ENCODE data around the gene SH2D4B.

SH2D4B gene

DNA sequence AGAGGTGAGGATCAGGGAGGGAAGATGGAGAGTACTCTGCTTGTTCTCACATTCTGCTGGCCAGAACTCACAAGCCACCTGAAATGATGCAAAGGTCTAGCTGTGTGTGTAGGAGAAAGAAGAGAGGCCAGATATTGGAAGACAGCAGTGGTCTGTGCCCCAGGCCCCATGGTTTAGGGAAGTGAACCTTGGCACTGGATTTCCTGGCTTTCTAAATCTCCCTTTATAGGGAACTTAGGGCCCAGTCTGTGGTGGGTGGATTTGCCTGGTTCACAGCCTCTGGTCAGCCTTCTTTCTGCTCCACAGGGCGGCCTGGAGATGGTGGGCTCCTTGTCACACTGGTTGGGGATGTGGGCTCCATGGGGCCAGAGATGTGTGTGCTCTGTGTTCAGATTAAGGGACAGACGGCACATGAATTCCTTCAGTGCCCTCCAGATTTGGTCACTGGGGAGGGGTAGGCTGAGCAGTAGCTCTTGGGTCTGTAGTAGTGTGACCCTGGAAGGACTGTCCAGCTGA, 9.5 kb upstream of the SH2D4B start:
- Histone ChIP-seq H3F3A (ENCODE audit: insufficient read depth, low read length) (no peaks in the 10 kb centered on the region), H3K36me3 (ENCODE audit: insufficient read depth, low read length) (no peaks in the 10 kb centered on the region), H3K4me1 (ENCODE audit: insufficient read depth, low read length, severe bottlenecking) (no peaks in the 10 kb centered on the region), H3K9me3 (ENCODE audit: low read length) (no peaks in the 10 kb centered on the region), H3K79me2 (ENCODE audit: insufficient read depth, low read length) (no peaks in the 10 kb centered on the region), H3K4me2 (ENCODE audit: low read length) (no peak overlapping the region), H3K9ac (ENCODE audit: low read length) (no peak overlapping the region), H3K27me3 (ENCODE audit: insufficient read depth, low read length) (no peaks in the 10 kb centered on the region), H2AFZ (ENCODE audit: low read length) (no peak overlapping the region), H4K20me1 (ENCODE audit: insufficient read depth, low read length) (no peaks in the 10 kb centered on the region), H3K9me2 (ENCODE audit: low read depth, low read length) (no peaks in the 10 kb centered on the region), H3K27ac (ENCODE audit: low read depth, low read length, poor library complexity, severe bottlenecking) (no peak overlapping the region), H3K4me3 (ENCODE audit: low read depth, low read length, poor library complexity, severe bottlenecking) (no peak overlapping the region)
- TF ChIP-seq EZH2 (IDR thresholded peaks at IDR 0.05; ENCODE audit: borderline replicate concordance, low read length) (no peak), CTCF (IDR thresholded peaks at IDR 0.05; ENCODE audit: low read length) (no peak)

DNA sequence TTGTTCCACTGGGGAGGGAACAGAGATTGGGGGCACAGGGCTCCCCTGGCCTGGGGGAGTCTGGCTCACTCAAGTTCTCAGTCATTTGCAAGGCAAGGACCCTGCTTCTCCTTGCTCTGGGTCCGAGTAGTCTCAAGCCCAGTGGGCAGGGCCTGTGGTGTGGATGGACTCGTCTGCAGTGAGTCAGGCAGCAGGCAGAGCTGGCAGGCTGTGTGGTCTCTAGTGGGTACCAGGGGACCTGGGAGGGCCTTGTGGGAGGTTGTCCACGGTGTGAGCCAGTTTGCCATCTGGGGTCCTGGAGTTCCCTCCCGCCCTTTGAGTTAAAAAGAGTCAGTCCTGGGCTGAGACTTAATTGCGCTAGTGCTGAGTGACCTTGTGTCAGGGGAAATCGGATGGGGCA, 8.8 kb upstream of the SH2D4B start:
- no peak overlapping the region for H3K4me2 ChIP-seq (ENCODE audit: low read length)
- no peaks in the 10 kb centered on the region for H3K4me1 ChIP-seq (ENCODE audit: insufficient read depth, low read length, severe bottlenecking)
- no peak overlapping the region for H3K4me3 ChIP-seq (ENCODE audit: low read depth, low read length, poor library complexity, severe bottlenecking)
- no peak overlapping the region for H3K27ac ChIP-seq (ENCODE audit: low read depth, low read length, poor library complexity, severe bottlenecking)
- H3K9me3 ChIP-seq (ENCODE audit: low read length): no peaks in the 10 kb centered on the region
- TF ChIP-seq EZH2 (IDR thresholded peaks at IDR 0.05; ENCODE audit: borderline replicate concordance, low read length) (no peak), CTCF (IDR thresholded peaks at IDR 0.05; ENCODE audit: low read length) (no peak)
- H3K36me3 ChIP-seq (ENCODE audit: insufficient read depth, low read length): no peaks in the 10 kb centered on the region
- H3K9me2 ChIP-seq (ENCODE audit: low read depth, low read length): no peaks in the 10 kb centered on the region
- H3F3A ChIP-seq (ENCODE audit: insufficient read depth, low read length): no peaks in the 10 kb centered on the region
- no peak overlapping the region for H2AFZ ChIP-seq (ENCODE audit: low read length)
- H4K20me1 ChIP-seq (ENCODE audit: insufficient read depth, low read length): no peaks in the 10 kb centered on the region
- H3K27me3 ChIP-seq (ENCODE audit: insufficient read depth, low read length): no peaks in the 10 kb centered on the region
- H3K9ac ChIP-seq (ENCODE audit: low read length): no peak overlapping the region
- H3K79me2 ChIP-seq (ENCODE audit: insufficient read depth, low read length): no peaks in the 10 kb centered on the region

- H3K9me3 ChIP-seq (ENCODE audit: low read length): no peaks in the 10 kb centered on the region
- TF ChIP-seq EZH2 (IDR thresholded peaks at IDR 0.05; ENCODE audit: borderline replicate concordance, low read length): no peak
- no peak for TF ChIP-seq CTCF (IDR thresholded peaks at IDR 0.05; ENCODE audit: low read length)
- no peak overlapping the region for H3K4me2 ChIP-seq (ENCODE audit: low read length)
- H3K9me2 ChIP-seq (ENCODE audit: low read depth, low read length): no peaks in the 10 kb centered on the region
- no peak overlapping the region for H3K4me3 ChIP-seq (ENCODE audit: low read depth, low read length, poor library complexity, severe bottlenecking)
- no peaks in the 10 kb centered on the region for H3K4me1 ChIP-seq (ENCODE audit: insufficient read depth, low read length, severe bottlenecking)
- no peak overlapping the region for H3K9ac ChIP-seq (ENCODE audit: low read length)
- no peaks in the 10 kb centered on the region for H3K36me3 ChIP-seq (ENCODE audit: insufficient read depth, low read length)
- no peaks in the 10 kb centered on the region for H3K79me2 ChIP-seq (ENCODE audit: insufficient read depth, low read length)
- H3K27me3 ChIP-seq (ENCODE audit: insufficient read depth, low read length): no peaks in the 10 kb centered on the region
- H4K20me1 ChIP-seq (ENCODE audit: insufficient read depth, low read length): no peaks in the 10 kb centered on the region
- no peak overlapping the region for H2AFZ ChIP-seq (ENCODE audit: low read length)
- H3F3A ChIP-seq (ENCODE audit: insufficient read depth, low read length): no peaks in the 10 kb centered on the region
- no peak overlapping the region for H3K27ac ChIP-seq (ENCODE audit: low read depth, low read length, poor library complexity, severe bottlenecking)
Observed at GRCh38 chr10:80529604-80530003, 8.1 kb upstream of the SH2D4B start.

Measured in OCI-LY1 (cell line).